ENCODE results near the gene COL27A1. TPM values are rescaled to one million over a fixed set of nuclear protein-coding genes. Genes with fewer than 3 reads are reported as not detected.

COL27A1 gene
- total RNA-seq, 2 experiments from 2014 or later, result 0.87 to 1.2 TPM

DNA sequence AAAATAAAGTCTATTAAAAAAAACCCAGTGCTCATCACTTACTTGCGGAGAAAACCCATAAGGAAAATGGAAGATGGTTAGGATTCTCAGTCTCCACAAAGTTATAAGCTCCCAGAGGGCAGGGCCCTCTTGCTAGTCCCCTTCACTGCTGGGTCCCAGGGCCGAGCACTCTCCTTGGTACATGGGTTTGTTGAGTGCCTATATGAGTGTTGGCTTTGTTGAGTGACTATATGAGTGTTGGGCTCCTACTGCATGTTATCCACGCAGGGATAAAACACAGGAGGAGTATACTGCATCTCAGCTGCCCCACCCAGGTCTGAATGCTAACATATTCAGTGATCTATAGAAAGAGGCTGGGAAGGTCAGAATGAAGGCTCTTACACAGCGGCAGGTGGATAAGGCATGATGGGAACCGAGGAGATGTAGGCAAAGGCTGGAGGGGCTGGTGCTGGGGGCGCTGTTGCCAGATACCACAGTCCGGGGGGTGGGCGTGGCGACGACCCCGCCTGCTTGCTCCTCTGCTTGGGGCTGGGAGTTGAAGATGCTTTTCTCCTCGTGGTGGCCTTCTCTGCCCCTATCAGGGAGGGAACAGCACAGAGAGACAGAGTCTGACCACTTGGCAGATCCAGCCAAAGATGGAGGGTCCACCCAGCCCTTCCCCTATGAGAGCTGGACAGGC, 186.0 kb downstream of the COL27A1 start:
- peaks cover 11% of the 10 kb centered on the region for H3K4me1 ChIP-seq (ENCODE audit: insufficient read depth, low read length)
- H3K4me1 Mint-ChIP-seq (ENCODE audit: low read depth), result peaks cover 21% of the 10 kb centered on the region
- H3K36me3 ChIP-seq (ENCODE audit: insufficient read depth, low read length), result peaks cover 99% of the 10 kb centered on the region
- no peaks in the 10 kb centered on the region for H3K27me3 ChIP-seq (ENCODE audit: control insufficient read depth in 1 of 2, insufficient read depth in 2 of 2, low read length in 2 of 2)
- no peaks in the 10 kb centered on the region for H3K9me3 Mint-ChIP-seq
- peak overlapping the region in 1 of 2 donors; percentile 29 for H3K27ac ChIP-seq (ENCODE audit: low read depth in 1 of 2, low read length in 2 of 2)
- TF ChIP-seq, protein P1, sequence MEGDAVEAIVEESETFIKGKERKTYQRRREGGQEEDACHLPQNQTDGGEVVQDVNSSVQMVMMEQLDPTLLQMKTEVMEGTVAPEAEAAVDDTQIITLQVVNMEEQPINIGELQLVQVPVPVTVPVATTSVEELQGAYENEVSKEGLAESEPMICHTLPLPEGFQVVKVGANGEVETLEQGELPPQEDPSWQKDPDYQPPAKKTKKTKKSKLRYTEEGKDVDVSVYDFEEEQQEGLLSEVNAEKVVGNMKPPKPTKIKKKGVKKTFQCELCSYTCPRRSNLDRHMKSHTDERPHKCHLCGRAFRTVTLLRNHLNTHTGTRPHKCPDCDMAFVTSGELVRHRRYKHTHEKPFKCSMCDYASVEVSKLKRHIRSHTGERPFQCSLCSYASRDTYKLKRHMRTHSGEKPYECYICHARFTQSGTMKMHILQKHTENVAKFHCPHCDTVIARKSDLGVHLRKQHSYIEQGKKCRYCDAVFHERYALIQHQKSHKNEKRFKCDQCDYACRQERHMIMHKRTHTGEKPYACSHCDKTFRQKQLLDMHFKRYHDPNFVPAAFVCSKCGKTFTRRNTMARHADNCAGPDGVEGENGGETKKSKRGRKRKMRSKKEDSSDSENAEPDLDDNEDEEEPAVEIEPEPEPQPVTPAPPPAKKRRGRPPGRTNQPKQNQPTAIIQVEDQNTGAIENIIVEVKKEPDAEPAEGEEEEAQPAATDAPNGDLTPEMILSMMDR (IDR thresholded peaks at IDR 0.05), result no peak
- H3K4me3 ChIP-seq (ENCODE audit: low read length), result no peak overlapping the region
- peaks cover 97% of the 10 kb centered on the region for H3K36me3 Mint-ChIP-seq (ENCODE audit: low read depth)
- H3K27ac Mint-ChIP-seq, result peak overlapping the region; percentile 34
- H3K9me3 ChIP-seq (ENCODE audit: control insufficient read depth in 1 of 2, insufficient read depth in 1 of 2, low read length in 2 of 2), result no peaks in the 10 kb centered on the region
- H3K4me3 Mint-ChIP-seq, result no peak overlapping the region
- intact Hi-C loops (cut with DNase I, micrococcal nuclease), result loop anchor here in 1 of 2 experiments (5.0 kb wide), 2 partner anchors 166 to 251 kb away; partner anchors contain the start of gene WHRN
- DNase-seq (no peak), ATAC-seq (ENCODE audit: poor library complexity) (no peak)
- no peaks in the 10 kb centered on the region for H3K27me3 Mint-ChIP-seq
- ChIA-PET POLR2A (interaction anchor here (0.8 to 2.5 kb wide), 4 partner anchors 44 to 312 kb away, joined by 3 to 7 read pairs (median 4); partner anchors contain the start of gene AKNA), CTCF (interaction anchor here (1.0 kb wide), 1 partner anchor 146 kb away, joined by 3 read pairs; no protein-coding TSS in a partner anchor)

DNA sequence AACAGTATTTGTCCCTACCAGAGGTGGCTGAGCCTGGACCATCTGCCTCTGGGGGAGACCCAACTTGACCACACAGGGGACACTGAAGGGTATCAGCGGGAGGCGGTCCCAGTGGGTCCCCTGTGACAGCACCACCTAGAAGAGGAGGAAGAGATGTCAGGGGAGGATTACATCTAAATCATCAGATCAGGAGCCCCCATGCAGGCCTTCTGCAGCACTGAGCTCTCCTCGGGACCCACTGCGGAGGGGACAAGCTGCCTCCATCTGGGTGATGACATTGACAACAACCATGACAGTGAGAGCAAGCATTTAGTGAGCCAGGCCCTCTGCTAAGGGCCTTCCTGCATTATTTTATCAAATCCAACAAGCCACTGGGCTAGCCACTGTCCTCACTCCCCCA, 186.7 kb downstream of the COL27A1 start:
- peaks cover 97% of the 10 kb centered on the region for H3K36me3 Mint-ChIP-seq (ENCODE audit: low read depth)
- H3K27ac Mint-ChIP-seq, result peak overlapping the region; percentile 49
- no peak overlapping the region for H3K4me3 ChIP-seq (ENCODE audit: low read length)
- no peaks in the 10 kb centered on the region for H3K9me3 ChIP-seq (ENCODE audit: control insufficient read depth in 1 of 2, insufficient read depth in 1 of 2, low read length in 2 of 2)
- no peak for ATAC-seq (ENCODE audit: poor library complexity)
- H3K27me3 Mint-ChIP-seq, result no peaks in the 10 kb centered on the region
- H3K36me3 ChIP-seq (ENCODE audit: insufficient read depth, low read length), result peaks cover 100% of the 10 kb centered on the region
- DNase-seq, result no peak
- no peaks in the 10 kb centered on the region for H3K27me3 ChIP-seq (ENCODE audit: control insufficient read depth in 1 of 2, insufficient read depth in 2 of 2, low read length in 2 of 2)
- intact Hi-C loops (cut with DNase I, micrococcal nuclease), result loop anchor here in 1 of 2 experiments (5.0 kb wide), 2 partner anchors 165 to 250 kb away; partner anchors contain the start of gene WHRN
- no peak overlapping the region for H3K4me3 Mint-ChIP-seq
- CTCF ChIA-PET, result interaction anchor here (1.0 kb wide), 1 partner anchor 145 kb away, joined by 3 read pairs; no protein-coding TSS in a partner anchor
- POLR2A ChIA-PET, result interaction anchor here (0.8 kb wide), 1 partner anchor 44 kb away, joined by 4 read pairs; no protein-coding TSS in a partner anchor
- H3K4me1 ChIP-seq (ENCODE audit: insufficient read depth, low read length), result peaks cover 11% of the 10 kb centered on the region
- H3K9me3 Mint-ChIP-seq, result no peaks in the 10 kb centered on the region
- TF ChIP-seq, protein P1 (IDR thresholded peaks at IDR 0.05), result no peak
- H3K27ac ChIP-seq (ENCODE audit: low read depth in 1 of 2, low read length in 2 of 2), result no peak overlapping the region
- H3K4me1 Mint-ChIP-seq (ENCODE audit: low read depth), result peaks cover 21% of the 10 kb centered on the region

DNA sequence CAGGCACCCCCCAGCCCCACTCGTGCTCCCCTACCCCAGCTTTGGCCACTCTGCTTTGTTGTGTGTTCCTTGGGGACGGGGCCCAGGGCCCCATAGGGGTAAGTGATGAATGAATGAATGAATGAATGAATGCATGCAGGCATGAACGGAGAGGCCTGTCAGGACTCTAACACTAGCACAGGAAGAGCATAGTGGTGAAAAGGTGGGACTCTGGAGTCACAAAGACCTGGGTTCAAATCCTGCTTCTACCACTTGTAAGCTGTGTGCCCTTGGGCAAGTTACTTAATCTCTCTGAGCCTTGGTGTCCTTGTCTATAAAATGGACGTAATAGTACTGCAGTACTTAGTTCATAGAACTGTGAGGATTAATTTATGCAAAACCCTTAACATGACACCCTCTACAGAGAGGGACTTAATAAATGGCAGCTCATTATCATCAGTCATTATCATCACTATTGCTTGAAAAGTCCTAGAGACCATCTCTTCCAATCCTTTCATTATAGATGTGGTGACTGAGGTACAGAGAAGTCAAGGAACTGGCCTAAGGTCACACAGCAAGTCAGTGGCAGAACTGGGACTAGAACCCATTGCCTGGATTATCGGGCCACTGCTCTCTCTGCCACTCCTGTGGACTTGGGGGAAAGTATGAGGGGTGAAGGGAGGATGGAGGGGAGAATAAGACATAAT, 187.6 kb downstream of the COL27A1 start:
- Histone ChIP-seq H3K9me3 (ENCODE audit: control insufficient read depth in 1 of 2, insufficient read depth in 1 of 2, low read length in 2 of 2) (no peaks in the 10 kb centered on the region), H3K27me3 (ENCODE audit: control insufficient read depth in 1 of 2, insufficient read depth in 2 of 2, low read length in 2 of 2) (no peaks in the 10 kb centered on the region), H3K4me1 (ENCODE audit: insufficient read depth, low read length) (peaks cover 11% of the 10 kb centered on the region), H3K36me3 (ENCODE audit: insufficient read depth, low read length) (peaks cover 99% of the 10 kb centered on the region), H3K27ac (ENCODE audit: low read depth in 1 of 2, low read length in 2 of 2) (peak overlapping the region in 1 of 2 donors; percentile 30), H3K4me3 (ENCODE audit: low read length) (no peak overlapping the region)
- no peak overlapping the region for H3K4me3 Mint-ChIP-seq
- H3K27me3 Mint-ChIP-seq, result no peaks in the 10 kb centered on the region
- POLR2A ChIA-PET, result no interaction called here
- DNase-seq (no peak), ATAC-seq (ENCODE audit: poor library complexity) (no peak)
- peak overlapping the region; percentile 81 for H3K27ac Mint-ChIP-seq
- no peaks in the 10 kb centered on the region for H3K9me3 Mint-ChIP-seq
- CTCF ChIA-PET, result no interaction called here
- intact Hi-C loops (cut with DNase I, micrococcal nuclease), result loop anchor here in 1 of 2 experiments (5.0 kb wide), 2 partner anchors 164 to 249 kb away; partner anchors contain the start of gene WHRN
- H3K36me3 Mint-ChIP-seq (ENCODE audit: low read depth), result peaks cover 95% of the 10 kb centered on the region
- H3K4me1 Mint-ChIP-seq (ENCODE audit: low read depth), result peaks cover 21% of the 10 kb centered on the region
- TF ChIP-seq, protein P1 (IDR thresholded peaks at IDR 0.05), result no peak
